Measurements from ENCODE around the gene CEP112.

DNA sequence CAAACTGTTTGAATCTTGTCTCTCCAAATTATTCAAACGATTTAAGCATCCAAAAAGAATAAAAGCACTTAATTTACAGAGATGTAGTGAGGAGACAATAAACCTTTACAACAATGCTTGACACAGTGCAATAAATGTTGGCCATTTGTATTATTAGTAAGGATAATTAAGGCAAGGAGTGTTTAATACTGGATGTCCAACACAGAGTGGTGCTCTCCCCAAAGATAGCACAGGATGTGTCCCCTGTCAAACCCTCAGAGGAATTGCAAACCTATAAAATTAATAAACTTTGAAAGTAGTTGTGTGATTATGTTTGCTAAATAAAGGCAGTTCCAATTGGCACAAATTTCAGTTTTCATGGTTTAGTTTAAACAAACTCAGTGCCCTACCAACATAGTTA, 377.5 kb downstream of the CEP112 start:
- TF ChIP-seq EZH2 (IDR thresholded peaks at IDR 0.05) (no peak), POLR2AphosphoS5 (IDR thresholded peaks at IDR 0.05; ENCODE audit: borderline replicate concordance, low read depth, low read length) (no peak)

Measured in SK-N-MC (cell line).